Measurements from ENCODE around the gene NME8.

NME8 gene

DNA sequence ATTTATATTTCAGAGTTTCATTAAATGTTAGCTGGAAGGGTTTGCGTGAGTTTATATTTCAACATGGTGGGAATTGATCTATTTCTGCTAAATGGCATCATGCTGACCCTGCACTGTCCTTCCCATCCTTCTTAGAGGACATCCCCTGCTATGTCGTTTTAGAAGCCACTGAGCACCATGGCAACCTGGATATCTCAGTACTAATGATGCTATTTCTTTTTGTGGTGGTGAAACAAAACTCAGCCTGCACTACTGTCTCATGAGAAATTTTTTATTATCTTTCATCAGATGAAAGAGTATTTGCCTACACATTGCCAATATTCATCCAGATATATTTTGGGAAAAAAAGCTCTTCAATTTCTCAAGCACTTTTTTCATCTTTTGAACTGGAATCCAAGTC lies 84.1 kb downstream of the NME8 start:
- TF ChIP-seq EZH2phosphoT487 (IDR thresholded peaks at IDR 0.05; ENCODE audit: low read length) (no peak), CTCF (IDR thresholded peaks at IDR 0.05; ENCODE audit: low read length) (no peak), EZH2 (optimal IDR thresholded peaks at IDR 0.05; ENCODE audit: low read depth, low read length) (no peak)

DNA sequence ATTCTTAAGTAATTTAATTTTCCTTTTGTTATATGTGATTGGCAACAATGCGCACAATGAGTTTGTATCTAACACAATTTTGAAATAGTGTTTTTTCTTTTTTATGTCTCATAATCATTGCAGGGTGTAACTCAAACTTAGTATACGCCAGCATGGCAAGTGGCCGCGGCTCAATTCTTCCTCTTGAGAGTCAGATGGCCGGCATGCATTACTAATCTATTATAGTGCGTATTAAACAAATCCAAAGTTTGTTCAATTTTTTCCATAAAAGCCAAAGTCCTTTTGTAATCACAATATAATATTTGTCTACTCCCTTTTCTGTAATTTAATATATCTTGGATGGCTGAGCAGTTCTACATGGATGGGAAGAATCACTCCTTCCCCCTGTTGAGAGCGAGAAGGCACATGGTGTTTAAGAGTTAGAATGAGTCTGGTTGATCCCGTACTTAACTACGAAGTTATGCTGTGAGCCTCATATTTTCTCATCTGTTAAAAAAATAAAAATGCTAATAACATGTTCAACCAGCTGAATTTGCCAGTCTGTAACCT lies 84.7 kb downstream of the NME8 start:
- Histone ChIP-seq H3K36me3 (replicated peaks; ENCODE audit: insufficient read depth, low read length) (no peaks in the 10 kb centered on the region), H3K4me1 (ENCODE audit: low read length) (no peaks in the 10 kb centered on the region), H4K20me1 (ENCODE audit: insufficient read depth, low read length) (no peaks in the 10 kb centered on the region), H3K9ac (ENCODE audit: low read length) (no peak overlapping the region), H3K9me3 (replicated peaks; ENCODE audit: insufficient read depth, low read length) (no peaks in the 10 kb centered on the region), H3K4me2 (ENCODE audit: low read depth, low read length) (no peak overlapping the region), H3K27ac (ENCODE audit: low read length) (no peak overlapping the region), H3K27me3 (replicated peaks; ENCODE audit: insufficient read depth, low read length) (no peaks in the 10 kb centered on the region), H3K79me2 (ENCODE audit: low read length) (peaks cover 38% of the 10 kb centered on the region), H3F3A (ENCODE audit: insufficient read depth, low read length) (no peaks in the 10 kb centered on the region), H3K9me2 (replicated peaks; ENCODE audit: insufficient read depth, low read length) (no peaks in the 10 kb centered on the region), H3K4me3 (ENCODE audit: low read length) (no peak overlapping the region), H2AFZ (ENCODE audit: low read length) (no peak overlapping the region)
- DNase-seq = no peak
- TF ChIP-seq EZH2phosphoT487 (IDR thresholded peaks at IDR 0.05; ENCODE audit: low read length) = no peak
- TF ChIP-seq CTCF (IDR thresholded peaks at IDR 0.05; ENCODE audit: low read length) = no peak
- no peak for TF ChIP-seq EZH2 (optimal IDR thresholded peaks at IDR 0.05; ENCODE audit: low read depth, low read length)

More for the DNA sequence above, 84.1 kb downstream of the NME8 start:
- H3F3A ChIP-seq (ENCODE audit: insufficient read depth, low read length) = no peaks in the 10 kb centered on the region
- no peaks in the 10 kb centered on the region for H3K9me3 ChIP-seq (replicated peaks; ENCODE audit: insufficient read depth, low read length)
- H3K4me2 ChIP-seq (ENCODE audit: low read depth, low read length) = no peak overlapping the region
- H3K79me2 ChIP-seq (ENCODE audit: low read length) = peaks cover 43% of the 10 kb centered on the region
- no peaks in the 10 kb centered on the region for H4K20me1 ChIP-seq (ENCODE audit: insufficient read depth, low read length)
- H3K27ac ChIP-seq (ENCODE audit: low read length) = no peak overlapping the region
- H3K9me2 ChIP-seq (replicated peaks; ENCODE audit: insufficient read depth, low read length) = no peaks in the 10 kb centered on the region
- H3K27me3 ChIP-seq (replicated peaks; ENCODE audit: insufficient read depth, low read length) = no peaks in the 10 kb centered on the region
- no peak overlapping the region for H3K4me3 ChIP-seq (ENCODE audit: low read length)
- no peaks in the 10 kb centered on the region for H3K4me1 ChIP-seq (ENCODE audit: low read length)
- H3K9ac ChIP-seq (ENCODE audit: low read length) = no peak overlapping the region
- no peaks in the 10 kb centered on the region for H3K36me3 ChIP-seq (replicated peaks; ENCODE audit: insufficient read depth, low read length)
- no peak overlapping the region for H2AFZ ChIP-seq (ENCODE audit: low read length)
- no peak for DNase-seq

- H2AFZ ChIP-seq (ENCODE audit: low read length) = no peak overlapping the region
- H3K4me1 ChIP-seq (ENCODE audit: low read length) = 0 out of 2 replicates have a peak, but pooled peaks cover 2% of the 10 kb centered on the region
- H4K20me1 ChIP-seq (ENCODE audit: insufficient read depth, low read length) = no peaks in the 10 kb centered on the region
- no peaks in the 10 kb centered on the region for H3K36me3 ChIP-seq (replicated peaks; ENCODE audit: insufficient read depth, low read length)
- H3K79me2 ChIP-seq (ENCODE audit: low read length) = peaks cover 25% of the 10 kb centered on the region
- TF ChIP-seq CTCF (IDR thresholded peaks at IDR 0.05; ENCODE audit: low read length) (no peak), EZH2 (optimal IDR thresholded peaks at IDR 0.05; ENCODE audit: low read depth, low read length) (no peak)
- H3K9me3 ChIP-seq (replicated peaks; ENCODE audit: insufficient read depth, low read length) = no peaks in the 10 kb centered on the region
- H3K27me3 ChIP-seq (replicated peaks; ENCODE audit: insufficient read depth, low read length) = no peaks in the 10 kb centered on the region
- H3K9me2 ChIP-seq (replicated peaks; ENCODE audit: insufficient read depth, low read length) = no peaks in the 10 kb centered on the region
- no peak overlapping the region for H3K4me3 ChIP-seq (ENCODE audit: low read length)
- no peak for DNase-seq
- H3K9ac ChIP-seq (ENCODE audit: low read length) = no peak overlapping the region
- no peaks in the 10 kb centered on the region for H3F3A ChIP-seq (ENCODE audit: insufficient read depth, low read length)
- H3K4me2 ChIP-seq (ENCODE audit: low read depth, low read length) = no peak overlapping the region
- H3K27ac ChIP-seq (ENCODE audit: low read length) = no peak overlapping the region
These were observed 94.7 kb downstream of the NME8 start for GRCh38 chr7:37942934-37943610.
